Stimulated activated CD4-positive, alpha-beta T cell treated with anti-CD3 and anti-CD28 coated beads, Interleukin-15, amount 100 ng/mL, for 48 hours (primary cell): ENCODE data around the gene CYS1.
"Not testable (repeated sequence)": the region's sequence is repeated elsewhere in the genome, so short reads cannot be mapped to it uniquely, and the experiment has no call there.

Experiments
- DNase-seq, 2 donors: peaks; one replicate each; pipeline ENCODE4 v3.0.0-alpha.2; 2020; ENCODE audit warnings: low read depth in 2 of 2

The CYS1 gene, protein sequence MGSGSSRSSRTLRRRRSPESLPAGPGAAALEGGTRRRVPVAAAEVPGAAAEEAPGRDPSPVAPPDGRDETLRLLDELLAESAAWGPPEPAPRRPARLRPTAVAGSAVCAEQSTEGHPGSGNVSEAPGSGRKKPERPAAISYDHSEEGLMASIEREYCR

DNA sequence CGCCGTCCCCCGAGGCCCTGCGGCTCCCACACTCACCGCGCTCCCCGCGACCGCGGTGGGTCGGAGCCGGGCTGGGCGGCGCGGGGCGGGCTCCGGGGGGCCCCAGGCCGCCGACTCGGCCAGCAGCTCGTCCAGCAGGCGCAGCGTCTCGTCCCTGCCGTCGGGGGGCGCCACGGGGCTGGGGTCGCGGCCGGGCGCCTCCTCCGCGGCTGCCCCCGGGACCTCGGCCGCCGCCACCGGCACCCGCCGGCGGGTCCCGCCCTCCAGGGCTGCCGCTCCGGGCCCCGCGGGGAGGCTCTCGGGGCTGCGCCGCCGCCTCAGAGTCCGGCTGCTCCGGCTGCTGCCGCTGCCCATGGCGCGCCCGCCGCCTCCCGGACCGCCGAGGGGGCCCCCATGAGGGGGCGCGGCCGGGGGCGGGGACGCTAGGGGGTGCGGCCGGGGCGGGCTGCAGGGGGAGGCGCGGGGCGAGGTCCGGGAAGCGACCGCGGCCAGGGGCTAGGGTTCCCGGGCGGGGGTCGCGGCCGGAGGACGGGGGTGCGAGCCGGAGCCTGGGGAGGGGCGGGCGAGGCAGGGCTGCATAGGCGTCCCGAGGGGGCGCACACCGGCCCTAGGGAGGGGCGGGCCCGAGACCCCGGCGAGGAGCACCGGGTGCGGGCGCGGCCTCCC is at the start of gene CYS1:
Gene CYS1, minus strand, starts transcription at position 542 of the 666 bp plus-strand sequence. Its CDS starts 188 bp downstream, at position 354.
- DNase-seq = no peak

DNA sequence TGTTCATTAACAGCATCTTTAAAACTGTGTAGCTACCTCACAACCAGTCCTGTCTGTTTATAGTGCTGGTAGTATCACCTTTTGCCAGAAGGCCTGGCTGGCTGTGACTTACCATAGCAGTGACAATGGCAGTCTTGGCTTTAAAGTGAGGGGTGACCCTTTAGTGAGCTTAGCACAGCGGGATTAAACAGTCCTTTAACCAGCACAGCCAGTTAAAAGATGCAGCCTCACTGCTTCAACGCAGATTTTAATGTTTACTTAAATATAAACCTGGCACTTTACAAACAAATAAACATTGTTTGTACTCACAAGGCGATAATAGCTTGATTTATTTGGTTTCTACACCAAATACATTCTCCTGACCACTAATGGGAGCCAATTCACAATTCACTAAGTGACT is 49.3 kb upstream of the CYS1 start:
- DNase-seq = no peak

DNA sequence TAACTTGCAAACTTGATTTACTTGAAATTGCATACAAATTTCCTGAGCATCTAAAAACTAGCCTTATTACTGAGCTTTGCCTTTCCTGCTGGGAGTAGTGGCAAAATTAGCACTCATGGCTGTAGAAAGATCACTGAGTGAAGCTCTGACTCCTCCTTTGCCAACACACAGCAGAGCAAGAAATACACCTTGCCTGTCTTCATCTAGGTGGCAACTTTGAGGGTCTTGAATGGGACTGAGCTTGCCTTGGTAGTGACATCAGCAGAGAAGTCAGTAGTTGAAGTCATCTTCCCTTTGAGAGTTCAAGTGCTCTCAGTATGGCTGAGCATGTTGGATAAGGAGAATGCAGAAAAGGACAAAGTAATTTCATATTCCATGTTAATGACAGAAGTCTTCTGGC is 48.2 kb upstream of the CYS1 start:
- no peak for DNase-seq

DNA sequence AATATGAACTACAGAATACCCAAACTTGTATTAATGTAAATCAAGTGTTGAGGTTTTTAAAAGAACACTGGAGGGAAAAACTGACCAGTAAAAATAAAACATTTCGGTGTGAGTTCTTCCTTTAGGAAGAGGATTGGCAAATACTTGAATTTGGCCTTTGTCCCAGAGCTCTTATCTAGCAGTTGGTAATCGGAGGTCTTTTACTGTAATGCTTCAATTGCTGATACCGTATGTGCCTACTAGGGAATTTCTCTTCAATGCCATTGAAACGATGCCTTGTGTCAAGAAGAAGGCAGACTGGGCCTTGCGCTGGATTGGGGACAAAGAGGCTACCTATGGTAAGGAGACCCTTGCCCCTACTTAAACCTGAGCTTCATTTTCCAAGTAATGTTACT is 46.4 kb upstream of the CYS1 start:
- no peak for DNase-seq

DNA sequence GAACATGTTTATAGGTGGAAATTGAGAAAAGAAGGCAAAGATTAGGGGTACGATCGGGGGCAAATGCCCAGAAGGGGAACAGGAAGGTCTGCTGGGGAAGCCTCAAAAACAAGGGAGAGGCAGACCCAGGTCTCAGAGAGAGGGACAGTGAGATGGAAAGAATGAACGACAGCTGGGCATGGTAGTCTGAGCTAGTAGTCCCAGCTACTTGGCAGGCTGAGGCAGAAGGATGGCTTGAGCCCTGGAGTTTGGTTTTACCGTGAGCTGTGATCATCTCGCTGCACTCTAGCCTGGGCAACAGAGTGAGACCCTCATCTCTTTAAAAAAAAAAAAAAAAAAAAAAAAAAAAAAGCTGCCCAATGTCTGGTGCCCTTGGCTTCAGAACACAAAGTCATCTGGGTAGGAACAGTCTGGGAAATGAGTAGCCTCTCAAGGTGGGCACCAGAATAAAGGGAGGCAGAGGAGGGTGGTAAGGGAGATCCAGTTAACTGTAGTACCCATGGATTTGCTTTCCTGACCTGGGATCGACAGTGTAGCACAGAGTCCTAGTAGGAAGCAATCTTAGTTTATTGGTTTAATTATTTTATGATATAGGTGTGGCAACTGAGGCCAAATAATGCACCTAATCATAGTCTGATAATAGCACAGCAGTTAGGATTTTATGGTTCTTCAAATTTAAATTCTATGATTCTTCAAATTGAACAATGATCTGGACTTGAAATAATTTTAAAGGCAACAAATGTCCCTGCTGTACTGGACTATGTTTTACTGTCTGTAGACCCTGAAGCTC is 45.8 kb upstream of the CYS1 start:
- DNase-seq = no peak

DNA sequence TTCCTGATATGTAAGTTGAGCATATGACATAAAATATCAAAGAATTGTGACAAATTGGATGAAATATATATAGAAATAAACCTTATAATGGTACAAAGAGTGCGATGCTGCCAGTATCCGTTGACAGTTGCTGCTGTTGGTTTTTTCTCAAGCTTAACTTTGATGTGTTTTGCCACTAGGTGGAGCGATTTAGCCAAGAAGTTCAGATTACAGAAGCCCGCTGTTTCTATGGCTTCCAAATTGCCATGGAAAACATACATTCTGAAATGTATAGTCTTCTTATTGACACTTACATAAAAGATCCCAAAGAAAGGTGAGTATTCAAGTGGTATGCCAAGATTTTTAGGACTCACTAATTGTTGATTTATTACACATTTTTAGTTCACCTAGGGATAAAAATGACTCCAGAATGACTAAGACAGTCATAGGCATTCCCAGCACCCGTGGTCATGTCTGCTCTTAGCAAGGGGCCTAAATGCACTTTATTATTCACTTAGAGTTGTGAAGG is 44.4 kb upstream of the CYS1 start:
- DNase-seq = no peak

DNA sequence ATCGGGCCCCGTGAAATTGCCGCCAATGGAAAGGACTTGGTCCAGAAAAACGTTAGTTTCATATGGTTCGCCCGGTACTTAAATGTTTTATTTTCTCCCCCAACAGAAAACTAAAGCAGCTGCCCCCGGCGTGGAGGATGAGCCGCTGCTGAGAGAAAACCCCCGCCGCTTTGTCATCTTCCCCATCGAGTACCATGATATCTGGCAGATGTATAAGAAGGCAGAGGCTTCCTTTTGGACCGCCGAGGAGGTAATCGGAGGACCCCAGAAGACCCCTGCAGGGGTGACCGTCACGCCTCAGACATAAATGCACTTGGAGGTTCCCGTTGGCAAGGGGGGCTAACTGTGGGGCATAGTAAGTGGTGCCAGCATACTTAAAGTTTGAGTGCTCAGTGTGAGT is 43.1 kb upstream of the CYS1 start:
- DNase-seq = no peak

DNA sequence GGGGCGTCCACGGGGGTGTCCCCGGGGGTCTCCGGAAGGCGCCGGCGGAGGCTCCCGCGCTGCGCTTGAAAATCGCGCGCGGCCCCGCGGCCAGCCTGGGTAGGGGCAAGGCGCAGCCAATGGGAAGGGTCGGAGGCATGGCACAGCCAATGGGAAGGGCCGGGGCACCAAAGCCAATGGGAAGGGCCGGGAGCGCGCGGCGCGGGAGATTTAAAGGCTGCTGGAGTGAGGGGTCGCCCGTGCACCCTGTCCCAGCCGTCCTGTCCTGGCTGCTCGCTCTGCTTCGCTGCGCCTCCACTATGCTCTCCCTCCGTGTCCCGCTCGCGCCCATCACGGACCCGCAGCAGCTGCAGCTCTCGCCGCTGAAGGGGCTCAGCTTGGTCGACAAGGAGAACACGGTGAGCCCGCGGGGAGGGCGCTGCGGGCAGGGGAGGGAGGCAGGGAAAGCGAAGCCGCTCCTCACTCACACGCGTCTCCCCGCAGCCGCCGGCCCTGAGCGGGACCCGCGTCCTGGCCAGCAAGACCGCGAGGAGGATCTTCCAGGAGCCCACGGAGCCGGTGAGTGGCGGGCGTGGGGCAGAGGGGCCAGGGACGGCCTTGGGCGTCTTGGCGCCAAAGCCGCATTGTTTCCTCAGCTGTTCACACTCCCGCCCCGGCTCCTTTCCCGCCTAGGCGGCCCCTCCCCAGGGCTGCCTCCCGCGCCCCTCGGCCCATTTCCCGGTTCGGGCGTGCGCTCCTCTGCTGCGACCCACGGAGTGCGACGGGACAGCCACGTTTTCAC is 42.5 kb upstream of the CYS1 start, which contains the start of gene RRM2:
Gene RRM2, plus strand, starts transcription at position 240 of the 781 bp plus-strand sequence. Its CDS starts 60 bp downstream, at position 300.
- peak; percentile 93 to 94 for DNase-seq

DNA sequence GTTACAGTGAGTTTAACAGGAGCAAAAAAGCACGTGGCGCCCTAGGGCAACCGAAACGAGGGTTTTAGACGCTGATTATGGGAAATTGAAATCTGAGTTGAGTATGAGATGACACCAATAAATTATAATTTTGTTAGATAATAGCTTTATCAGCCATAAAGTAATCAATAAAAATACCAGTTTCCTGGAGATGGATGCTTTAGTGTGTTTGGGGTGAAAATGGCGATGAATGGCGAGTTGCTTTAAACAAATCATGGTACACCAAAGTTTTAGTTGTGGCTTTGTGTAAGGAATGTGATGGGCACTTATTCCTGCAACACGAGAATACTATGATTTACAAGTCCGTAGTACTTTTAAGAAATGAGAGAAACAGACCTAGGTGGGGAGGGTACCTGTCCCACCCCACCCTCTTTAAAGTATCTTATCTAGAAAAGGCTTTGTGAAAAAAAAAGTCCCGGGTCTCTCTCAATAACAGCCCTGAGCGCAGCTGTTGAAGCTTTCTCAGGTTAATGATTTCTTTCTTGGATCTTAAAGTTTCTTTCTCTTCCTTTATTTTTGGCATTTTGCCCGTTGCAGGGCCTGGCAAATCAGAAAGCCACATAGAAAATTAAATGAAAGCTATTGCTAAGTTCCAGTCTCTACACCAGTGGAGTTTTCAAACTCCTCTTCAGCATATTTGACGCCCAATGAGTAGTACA is 40.8 kb upstream of the CYS1 start:
- no peak for DNase-seq

DNA sequence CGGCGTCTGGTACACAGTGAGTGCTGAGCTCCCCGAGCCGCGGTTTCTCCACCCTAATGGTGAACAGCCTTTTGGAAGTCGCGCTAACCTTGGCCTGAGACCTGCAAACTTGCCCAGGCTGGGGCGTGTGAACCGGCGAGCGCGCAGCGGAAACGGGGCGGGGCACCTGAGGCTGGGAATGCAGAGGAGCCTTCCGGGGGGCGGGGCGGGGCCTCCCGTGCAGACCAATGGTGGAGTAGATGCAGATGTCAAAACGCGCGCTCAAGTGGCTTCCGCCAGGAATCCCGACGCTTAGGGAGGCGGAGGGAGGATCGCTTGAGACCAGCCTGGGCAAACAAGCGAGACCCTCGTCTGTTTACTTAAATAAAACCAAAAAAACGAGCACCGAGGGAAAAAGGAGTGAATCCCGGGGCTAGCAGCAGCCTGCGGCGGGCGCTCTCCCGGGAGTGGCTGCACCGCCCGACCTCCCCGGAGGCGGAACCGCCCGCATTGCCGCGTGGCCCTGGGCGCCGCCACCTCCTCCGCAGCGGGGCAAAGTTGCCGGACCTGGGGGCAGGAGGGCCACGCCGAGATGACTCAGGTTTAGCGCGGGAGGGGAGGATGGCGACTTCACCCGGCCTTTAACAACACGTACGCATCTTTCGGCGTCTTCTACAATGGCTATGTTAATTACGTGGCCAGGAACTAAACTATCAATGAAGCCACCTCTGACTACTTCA is 40.1 kb upstream of the CYS1 start:
- DNase-seq = peak; percentile 89 to 94

DNA sequence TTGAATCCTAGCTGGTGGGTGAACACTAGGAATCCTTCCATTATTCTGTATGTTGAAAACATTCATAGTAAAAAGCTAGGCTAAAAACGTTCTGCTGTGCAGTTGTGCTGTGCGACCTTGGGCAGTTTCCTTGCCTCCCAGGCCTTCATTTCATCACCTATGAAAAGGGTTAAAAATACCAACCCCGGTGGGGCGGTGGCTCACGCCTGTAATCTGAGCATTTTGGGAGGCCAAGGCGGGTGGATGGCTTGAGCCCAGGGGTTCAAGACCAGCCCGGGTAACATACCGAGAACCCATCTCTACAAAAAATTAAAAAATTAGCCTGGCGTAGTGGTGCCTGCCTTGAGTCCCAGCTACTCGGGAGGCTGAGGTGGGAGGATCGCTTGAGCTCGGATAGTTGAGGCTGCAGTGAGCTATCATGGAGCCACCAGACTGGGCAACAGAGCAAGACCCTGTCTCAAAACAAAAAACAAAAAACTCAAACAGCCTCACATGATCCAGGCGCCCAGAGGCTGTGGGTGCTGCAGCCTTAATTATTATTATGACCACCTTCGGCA is 39.5 kb upstream of the CYS1 start:
- no peak for DNase-seq

DNA sequence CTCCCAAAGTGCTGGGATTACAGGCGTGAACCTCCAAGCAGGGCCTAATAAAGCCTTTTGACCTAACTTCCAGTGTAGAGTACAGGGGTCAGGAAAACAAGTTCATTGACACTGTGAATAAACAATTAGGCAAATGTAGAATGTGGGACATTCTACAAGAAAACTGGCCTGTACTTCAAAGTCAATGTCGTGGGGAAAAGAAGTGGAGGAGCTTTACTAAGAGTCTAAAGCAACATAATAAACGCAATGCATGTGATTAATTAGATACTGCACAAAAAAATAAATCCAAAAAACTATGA is 38.8 kb upstream of the CYS1 start:
- no peak for DNase-seq

DNA sequence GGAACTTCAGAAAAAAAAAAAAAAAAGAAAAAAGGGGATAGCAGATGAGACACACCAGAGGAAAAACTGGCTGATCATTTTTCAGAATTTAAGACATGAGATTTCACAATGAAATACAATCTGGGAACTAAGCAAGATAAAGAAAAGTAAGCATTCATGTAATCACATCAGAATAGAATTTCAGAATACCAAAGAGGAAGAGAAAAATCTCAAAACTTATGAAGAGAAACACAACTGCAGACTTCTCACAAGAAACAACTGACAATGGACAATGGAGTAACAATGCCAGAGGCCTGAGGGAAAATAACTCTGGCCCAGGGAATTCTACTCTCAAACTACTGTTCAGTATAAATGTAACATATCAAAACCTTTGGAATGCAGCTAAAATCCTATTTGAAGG is 29.1 kb upstream of the CYS1 start:
- no peak for DNase-seq

DNA sequence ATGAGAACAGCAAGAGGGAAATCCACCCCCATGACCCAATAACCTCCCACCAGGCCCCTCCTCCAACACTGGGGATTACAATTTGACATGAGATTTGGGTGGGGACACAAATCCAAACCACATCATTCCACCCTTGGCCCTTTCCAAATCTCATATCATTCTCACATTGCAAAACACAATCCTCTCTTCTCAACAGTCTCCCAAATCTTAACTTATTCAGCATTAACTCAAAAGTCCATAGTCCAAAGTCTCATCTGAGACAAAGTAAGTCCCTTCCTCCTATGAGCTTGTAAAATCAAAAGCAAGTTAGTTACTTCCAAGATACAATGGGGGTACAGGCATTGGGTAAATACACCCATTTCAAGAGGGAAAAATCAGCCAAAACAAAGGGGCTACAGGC is 24.7 kb upstream of the CYS1 start:
- not testable (repeated sequence) for DNase-seq

DNA sequence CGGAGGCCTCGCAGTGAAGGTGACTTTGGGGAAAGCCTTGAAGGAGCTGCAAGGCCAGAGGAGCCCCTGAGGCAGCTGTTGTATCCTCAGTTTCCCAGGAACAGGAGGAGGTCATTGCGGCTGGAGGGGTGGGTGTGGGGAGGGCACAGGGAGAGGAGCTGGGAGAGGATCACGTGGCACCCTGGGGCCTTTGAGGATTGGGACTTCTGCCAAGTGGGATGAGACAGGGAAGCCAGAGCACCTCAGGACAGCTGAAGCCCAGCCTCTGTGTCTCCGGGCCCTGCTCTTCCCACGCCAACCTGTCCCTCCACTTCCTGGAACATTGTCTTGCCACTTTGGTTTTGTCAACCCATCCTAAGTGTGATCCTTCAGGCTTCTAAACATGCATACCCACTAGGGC is 23.0 kb upstream of the CYS1 start:
- DNase-seq = no peak

DNA sequence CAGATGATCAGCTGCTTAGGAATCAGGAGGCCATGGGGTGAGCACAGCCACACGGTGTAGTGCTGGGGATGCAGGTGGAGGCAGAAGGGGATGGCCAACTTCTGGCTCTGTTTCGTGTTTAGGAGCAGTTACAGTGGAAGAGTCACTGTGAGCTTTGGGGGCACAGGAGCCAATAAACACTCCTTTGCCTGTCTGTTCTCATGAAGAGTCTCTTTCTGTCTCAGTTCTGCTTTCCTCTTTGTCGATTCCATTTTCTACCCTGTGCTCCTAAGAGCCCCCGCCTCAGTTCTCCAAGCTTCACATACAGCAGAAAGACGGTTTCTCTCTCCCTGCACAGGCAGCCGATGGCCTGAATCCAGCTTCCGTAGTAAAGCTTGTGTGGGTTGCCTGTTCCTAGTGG is 21.3 kb upstream of the CYS1 start:
- DNase-seq = no peak

DNA sequence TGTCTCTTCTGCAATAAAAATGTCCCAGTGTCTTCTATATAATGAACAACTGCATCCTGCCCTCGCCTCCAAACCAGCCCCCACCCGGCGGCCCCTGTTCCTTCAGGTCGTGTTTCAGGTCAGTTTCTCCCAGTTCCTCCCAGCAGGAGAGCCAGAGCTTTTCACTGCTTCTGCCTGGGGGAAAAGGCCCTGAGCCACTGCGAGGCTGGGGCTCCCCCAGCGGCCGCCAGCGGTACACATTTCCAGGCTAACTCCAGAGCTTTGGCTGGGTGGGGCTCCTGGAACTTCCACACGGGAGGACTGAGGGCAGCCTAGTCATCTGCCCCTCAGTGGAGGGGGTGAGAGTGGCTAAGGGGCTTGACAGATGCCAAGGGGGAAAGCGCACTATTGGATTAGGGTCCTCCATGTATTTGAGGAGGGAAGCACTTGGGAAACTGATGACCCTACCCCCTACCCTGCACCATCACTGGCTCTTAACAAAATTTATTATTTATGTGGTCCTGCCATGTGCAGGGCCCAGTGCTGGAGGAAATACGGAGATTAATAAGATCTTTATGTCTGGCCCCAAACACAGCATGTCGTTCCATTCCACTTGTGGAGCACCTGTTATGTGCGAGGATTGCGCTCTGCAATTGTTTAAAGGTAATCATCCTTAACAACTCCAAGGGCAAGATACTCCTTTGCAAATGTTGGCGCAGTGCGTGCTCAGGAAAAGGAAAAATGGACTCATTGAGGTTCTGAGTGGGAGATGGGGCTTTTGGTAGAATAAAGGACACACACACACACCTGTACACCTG is 17.3 kb upstream of the CYS1 start:
- no peak for DNase-seq

DNA sequence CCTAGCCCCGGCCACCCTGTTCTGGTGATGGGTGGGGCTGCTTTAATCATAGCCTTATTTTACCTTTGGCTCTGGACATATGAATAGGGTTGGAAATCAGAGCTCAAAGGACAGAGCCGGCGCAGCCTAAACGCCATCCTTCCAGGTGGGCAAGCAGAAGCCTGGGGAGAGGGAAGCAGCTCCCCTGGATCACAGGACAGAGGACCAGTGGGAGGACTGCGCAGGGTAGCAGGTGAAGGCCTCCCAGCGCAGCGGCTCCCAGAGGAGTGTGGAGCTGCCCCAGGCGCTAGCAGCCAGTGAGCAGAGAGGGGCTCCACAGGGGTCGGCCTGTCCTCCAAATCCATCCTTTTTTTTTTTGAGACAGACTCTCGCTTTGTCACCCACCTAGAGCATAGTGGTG is 16.4 kb upstream of the CYS1 start:
- no peak for DNase-seq

DNA sequence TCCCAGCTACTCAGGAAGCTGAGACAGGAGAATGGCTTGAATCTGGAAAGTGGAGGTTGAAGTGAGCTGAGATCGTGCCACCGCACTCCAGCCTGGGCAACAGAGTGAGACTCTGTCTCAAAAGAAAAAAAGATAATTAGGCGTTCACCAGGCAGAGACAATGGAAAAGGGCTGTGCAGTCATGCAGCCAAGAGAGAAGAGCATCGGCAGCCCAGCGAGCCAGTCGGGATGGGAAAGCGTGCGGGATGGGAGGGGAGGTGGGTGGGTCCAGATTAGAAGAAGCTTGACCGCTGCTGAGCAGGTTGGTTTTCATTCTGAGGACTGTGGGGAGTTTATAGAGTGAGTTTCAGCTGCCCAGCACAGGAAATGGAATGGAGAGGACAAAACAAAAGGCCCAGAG is 15.0 kb upstream of the CYS1 start:
- DNase-seq = no peak
